GM12892 (cell line): ENCODE data around the gene PER2.

Experiments
- POLR2A ChIP-seq: IDR thresholded peaks from 2 replicates; pipeline ENCODE4 v1.6.1; 2011; ENCODE audit warnings: low read depth, low read length, control low read depth
- POLR2AphosphoS5 ChIP-seq: IDR thresholded peaks from 2 replicates; pipeline ENCODE4 v1.6.1; 2011; ENCODE audit warnings: low read depth, low read length, control low read depth
- TAF1 ChIP-seq: IDR thresholded peaks from 2 replicates; pipeline ENCODE4 v1.6.1; 2011; ENCODE audit warnings: low read depth, mild to moderate bottlenecking, control low read depth, low read length, borderline replicate concordance

DNA sequence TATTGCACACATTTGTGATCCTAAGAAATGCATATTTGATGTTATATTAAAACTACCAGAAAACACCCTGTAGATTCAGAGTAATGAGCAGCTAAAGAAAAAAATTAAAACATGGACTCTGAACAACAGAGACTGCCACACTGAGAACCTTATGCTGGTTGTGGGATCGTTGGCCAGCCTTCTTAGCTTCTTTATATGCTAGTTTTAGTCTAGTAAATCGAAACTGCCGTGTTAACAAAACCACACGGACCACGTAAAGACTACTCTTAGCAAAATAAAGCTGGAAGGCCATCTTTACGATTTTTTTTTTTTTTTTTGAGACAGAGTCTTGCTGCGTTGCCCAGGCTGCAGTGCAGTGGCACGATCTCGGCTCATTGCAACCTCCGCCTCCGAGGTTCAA, 22.8 kb downstream of the PER2 start:
- TF ChIP-seq POLR2AphosphoS5, result no peak
- no peak for TF ChIP-seq TAF1
- TF ChIP-seq POLR2A, result no peak
